HG03469 (cell line): Measurements from ENCODE around the gene PLCL1.

ENCODE experiments used
- ATAC-seq: cut with Tn5 transposase; IDR thresholded peaks from one replicate; pipeline ENCODE4 v1.9.1; 2021; ENCODE audit warnings: mild to moderate bottlenecking, moderate library complexity, moderate number of reproducible peaks; ENCODE audit not compliant: unreplicated experiment

The PLCL1 gene

GRCh38 chr2:198098918-198099317, 294.5 kb downstream of the PLCL1 start:
- ATAC-seq, result no peak

DNA sequence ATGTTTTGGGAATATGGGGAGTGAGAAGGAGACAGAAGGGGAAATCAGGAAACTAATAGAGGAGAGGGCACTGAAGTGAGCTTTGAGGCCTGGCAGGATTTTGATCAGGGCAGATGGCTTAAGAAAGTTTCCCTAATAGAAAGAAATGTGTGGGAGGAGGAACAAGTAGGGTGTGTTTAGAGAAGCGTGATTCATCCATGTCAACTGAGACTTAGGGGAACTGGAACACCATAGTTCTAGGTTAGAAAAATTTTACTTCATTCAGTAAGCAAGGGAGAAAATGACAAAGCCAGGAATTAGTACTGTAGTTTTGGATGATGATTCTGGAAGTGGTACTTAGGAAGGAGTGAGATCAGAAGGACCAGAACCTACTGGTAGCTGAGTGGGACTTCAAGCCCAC, 296.0 kb downstream of the PLCL1 start:
- no peak for ATAC-seq

- no peak for ATAC-seq
Measured at GRCh38 chr2:198101688-198102087, 297.3 kb downstream of the PLCL1 start.

GRCh38 chr2:198102120-198102519, 297.7 kb downstream of the PLCL1 start:
- ATAC-seq, result no peak

DNA sequence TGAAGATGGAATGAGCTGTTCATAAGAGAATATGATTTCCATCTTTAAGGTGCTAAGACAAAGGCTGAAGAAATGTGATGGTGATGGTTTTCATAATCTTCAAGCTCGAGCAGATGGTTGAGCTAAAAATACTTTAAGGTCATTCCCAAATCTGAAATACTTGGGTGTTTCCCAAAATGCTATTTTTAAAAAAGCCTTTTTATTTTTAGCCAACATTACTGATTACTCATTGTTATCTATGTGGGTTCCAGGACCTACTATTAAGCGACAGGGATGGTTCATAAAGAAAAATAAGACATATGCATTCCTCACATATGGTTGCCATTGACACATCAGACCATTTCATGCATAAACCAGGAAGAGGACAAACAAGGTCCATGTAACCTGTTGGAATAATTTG, 298.5 kb downstream of the PLCL1 start:
- no peak for ATAC-seq

- no peak for ATAC-seq
Measured at GRCh38 chr2:198106621-198107385, 302.4 kb downstream of the PLCL1 start.

DNA sequence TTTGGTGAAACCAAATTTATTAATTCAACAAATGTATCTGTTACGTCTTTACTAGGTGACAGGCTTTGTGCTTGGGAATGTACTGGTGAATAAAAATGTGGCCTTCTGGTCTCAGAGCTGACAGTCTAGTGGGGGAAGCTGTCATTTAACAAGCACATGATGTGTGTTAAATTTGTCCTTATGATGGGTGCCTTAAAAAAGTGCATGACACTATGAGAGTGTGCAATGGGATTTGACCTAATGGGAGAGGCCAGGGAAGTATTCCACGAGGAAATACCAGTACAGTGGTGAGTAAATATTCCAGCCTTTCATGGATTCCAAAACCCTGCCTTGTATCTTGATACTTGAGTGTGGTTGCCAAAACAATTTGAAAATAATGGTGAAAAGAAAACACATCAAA, 308.9 kb downstream of the PLCL1 start:
- no peak for ATAC-seq

DNA sequence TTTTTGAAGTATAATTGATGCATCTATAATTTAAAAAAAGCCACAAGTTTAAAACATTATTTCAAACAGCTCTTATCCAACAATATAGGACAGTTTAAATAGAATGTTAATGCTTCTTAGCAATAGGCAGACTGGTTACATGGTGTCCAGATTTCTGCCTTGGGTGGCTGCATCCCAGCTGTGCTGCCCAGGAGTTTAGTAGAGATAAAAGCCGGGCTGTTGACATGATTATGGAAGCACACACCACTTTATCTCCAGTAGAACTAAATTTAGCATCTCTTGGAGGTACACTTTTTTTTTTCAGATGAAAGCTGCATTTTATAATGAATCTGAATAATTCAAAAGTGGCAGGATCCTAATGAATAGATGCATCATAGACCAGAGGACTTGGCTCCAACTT, 309.7 kb downstream of the PLCL1 start:
- ATAC-seq, result no peak

GRCh38 chr2:198115201-198115600, 310.8 kb downstream of the PLCL1 start:
- ATAC-seq, result no peak

DNA sequence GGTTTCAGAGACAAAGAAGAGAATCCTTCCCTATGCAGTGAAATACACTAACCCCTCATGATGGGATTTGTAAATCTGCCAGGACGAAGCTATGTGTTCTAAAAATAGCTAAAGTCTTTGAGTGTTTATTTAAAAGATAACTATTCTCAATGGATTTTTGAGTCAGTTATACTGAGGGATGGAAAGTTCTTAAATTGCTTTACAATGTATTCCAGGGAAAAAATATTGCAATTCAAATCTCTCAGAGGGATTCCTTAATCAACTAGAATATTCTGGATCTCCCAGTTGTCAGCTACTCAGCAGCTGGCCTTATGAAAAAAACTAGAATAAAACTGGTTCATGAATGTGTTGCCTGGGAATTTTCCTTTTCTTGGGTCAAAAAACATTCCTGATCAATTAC, 312.4 kb downstream of the PLCL1 start:
- ATAC-seq, result no peak

DNA sequence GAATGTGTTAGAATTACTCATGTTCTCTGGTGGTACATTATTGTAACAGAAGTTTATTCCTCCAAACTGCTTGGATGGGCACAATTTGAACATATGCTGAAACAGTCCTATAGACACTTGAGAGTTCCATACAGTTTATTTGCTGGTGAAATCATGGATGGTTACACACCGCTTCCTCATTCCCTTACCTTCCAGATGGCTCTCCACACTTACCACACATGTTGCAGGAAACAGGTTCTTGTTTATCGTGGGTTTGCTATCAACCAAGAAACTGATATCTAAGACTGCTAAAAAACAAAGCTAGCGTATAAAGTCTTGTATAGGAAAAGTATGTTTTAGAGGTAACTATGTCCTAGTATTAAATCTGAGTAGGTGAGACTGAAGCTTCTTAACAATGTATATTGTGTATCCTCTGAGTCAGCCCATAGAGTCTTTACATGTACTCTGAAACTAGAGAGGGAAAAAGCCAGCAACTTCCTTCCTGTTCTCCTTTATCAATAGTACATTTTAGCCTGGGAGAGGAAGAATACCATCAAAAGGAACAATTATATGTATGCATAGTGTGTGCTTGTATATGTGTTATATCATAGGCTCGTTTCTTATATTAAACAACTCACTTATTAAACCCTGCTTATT, 313.1 kb downstream of the PLCL1 start:
- no peak for ATAC-seq

GRCh38 chr2:198127627-198128026, 323.2 kb downstream of the PLCL1 start:
- ATAC-seq, result no peak

- no peak for ATAC-seq
Measured at GRCh38 chr2:198129609-198130008, 325.2 kb downstream of the PLCL1 start.

GRCh38 chr2:198134293-198134955, 330.0 kb downstream of the PLCL1 start:
- no peak for ATAC-seq

DNA sequence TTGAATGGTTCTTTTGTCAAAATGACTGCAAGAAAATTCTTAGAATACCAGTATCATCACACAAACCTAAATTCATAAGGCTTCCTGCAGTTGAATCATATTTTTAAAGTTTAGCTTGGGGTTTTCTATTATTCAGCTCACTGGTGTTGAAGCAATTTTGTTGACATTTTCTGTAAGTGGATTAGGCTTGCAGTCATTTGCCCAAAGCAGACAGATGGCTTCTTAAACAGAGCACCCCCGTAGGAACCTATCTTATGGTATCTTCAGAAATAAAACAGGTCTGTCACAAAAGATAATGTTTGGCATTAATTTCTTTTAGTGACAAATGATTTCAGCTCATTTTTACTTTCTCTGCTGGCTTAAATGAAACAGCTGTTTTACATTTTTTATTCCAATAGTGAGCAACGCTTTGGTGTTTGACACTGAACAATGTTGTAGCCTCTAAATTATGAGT, 331.1 kb downstream of the PLCL1 start:
- ATAC-seq, result no peak

DNA sequence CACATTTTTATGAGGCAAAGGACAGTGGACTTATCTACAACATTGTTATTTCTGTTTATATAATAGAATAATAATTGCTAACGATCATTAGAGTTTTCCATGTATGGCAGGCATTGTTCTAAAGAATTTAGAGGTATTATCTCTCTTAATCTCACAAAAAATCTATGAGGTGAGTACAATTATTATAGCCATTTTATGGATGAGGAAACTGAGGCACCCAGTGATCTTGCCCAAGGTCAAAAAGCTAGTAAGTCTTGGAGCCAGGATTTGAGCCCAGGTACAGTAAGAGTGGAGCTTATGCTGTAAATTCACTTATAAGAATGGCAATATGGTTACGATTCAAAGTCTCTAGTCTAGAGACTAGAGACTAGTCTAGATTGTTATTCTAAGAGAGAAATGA, 331.7 kb downstream of the PLCL1 start:
- ATAC-seq, result no peak

GRCh38 chr2:198137733-198138132, 333.3 kb downstream of the PLCL1 start:
- ATAC-seq, result no peak

GRCh38 chr2:198141726-198142125, 337.3 kb downstream of the PLCL1 start:
- no peak for ATAC-seq

- no peak for ATAC-seq
Measured at GRCh38 chr2:198143156-198143555, 338.8 kb downstream of the PLCL1 start.

- no peak for ATAC-seq
Measured at GRCh38 chr2:198143793-198144192, 339.4 kb downstream of the PLCL1 start.

DNA sequence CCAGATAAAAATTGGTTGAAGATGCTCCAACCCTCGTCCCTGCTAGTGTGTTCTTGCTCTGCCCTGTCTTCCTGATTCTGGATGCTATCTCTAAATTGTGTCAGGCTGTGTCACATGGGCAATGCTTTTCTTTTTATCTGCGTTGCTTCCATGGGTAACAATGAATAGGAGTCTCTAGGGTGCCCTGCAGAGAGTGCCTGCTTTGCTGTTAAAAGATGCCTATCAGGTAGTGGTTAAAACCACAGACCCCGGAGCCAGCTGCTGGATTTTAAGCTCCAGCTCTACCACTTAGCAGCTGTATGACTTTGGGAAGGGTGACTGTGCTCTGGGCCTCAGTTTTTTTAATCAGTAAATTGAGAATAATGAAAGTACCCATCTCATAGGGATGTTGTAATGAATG, 340.3 kb downstream of the PLCL1 start:
- ATAC-seq, result no peak

DNA sequence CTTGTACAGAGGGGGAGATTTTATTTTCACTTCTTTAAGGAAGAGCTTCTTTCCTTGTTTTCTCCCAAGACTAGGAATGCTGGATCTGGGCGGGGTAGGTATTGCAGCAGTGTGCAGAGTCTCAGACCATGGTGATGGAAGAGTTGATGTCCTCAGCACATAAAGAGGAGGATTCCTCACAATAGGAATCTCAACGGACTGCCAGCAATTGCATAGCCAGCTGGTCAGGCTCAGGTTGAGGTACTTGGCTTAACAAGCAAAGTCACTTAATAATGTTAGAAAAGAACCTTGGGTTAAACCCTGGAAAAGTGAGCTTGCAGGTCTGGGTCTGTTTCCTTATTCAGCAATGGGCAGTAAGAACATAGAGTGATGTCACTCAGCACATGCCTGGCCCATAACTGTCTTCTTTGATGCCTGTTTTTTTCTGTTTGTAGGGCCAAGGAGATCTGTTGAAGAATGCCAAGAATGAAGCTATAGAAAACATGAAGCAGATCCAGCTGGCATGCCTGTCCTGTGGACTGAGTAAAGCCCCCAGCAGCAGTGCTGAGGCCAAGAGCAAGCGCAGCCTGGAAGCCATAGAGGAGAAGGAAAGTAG, 342.1 kb downstream of the PLCL1 start:
- ATAC-seq, result no peak
